Kidney tubule cell (primary cell): ENCODE results near the gene PPOX.

Experiments
- DNase-seq: peaks from one replicate; pipeline ENCODE4 v3.0.0-alpha.2; 2018; ENCODE audit warnings: low spot score

Gene PPOX

GRCh38 chr1:161198194-161198896 is 32.1 kb downstream of the PPOX start:
- DNase-seq, result no peak

GRCh38 chr1:161198897-161199431 is 32.7 kb downstream of the PPOX start, which contains the start of gene ADAMTS4:
Gene ADAMTS4 (minus strand): TSS chr1:161199054. CDS start chr1:161198627, 427 bp downstream.
- no peak for DNase-seq

GRCh38 chr1:161199506-161200139 is 33.4 kb downstream of the PPOX start:
- no peak for DNase-seq

- DNase-seq, result no peak
Measured at GRCh38 chr1:161200421-161200991, 34.3 kb downstream of the PPOX start.

GRCh38 chr1:161200992-161201835 is 35.0 kb downstream of the PPOX start:
- DNase-seq, result no peak

- peak; percentile 99 for DNase-seq
Measured at GRCh38 chr1:161201836-161202712, 35.8 kb downstream of the PPOX start, which contains the start of gene NDUFS2. Gene NDUFS2 (plus strand): TSS chr1:161202367. CDS start chr1:161202386, 19 bp downstream.

GRCh38 chr1:161206411-161207140 is 40.4 kb downstream of the PPOX start:
- no peak for DNase-seq

GRCh38 chr1:161207173-161207572 is 40.9 kb downstream of the PPOX start:
- no peak for DNase-seq

- peak; percentile 77 for DNase-seq
Measured at GRCh38 chr1:161209790-161210409, 43.7 kb downstream of the PPOX start.

- DNase-seq, result no peak
Measured at GRCh38 chr1:161214369-161214768, 48.1 kb downstream of the PPOX start.

GRCh38 chr1:161215076-161215475 is 48.9 kb downstream of the PPOX start, which contains the start of gene FCER1G:
Gene FCER1G (plus strand): TSS chr1:161215295. CDS start chr1:161215322, 27 bp downstream.
- no peak for DNase-seq

GRCh38 chr1:161216945-161217712 is 50.9 kb downstream of the PPOX start:
- DNase-seq, result peak; percentile 77

GRCh38 chr1:161217831-161218230 is 51.6 kb downstream of the PPOX start:
- DNase-seq, result no peak

GRCh38 chr1:161218301-161219077 is 52.3 kb downstream of the PPOX start:
- no peak for DNase-seq

GRCh38 chr1:161219078-161219892 is 53.1 kb downstream of the PPOX start:
- no peak for DNase-seq

- DNase-seq, result no peak
Measured at GRCh38 chr1:161220002-161220401, 53.8 kb downstream of the PPOX start.
